ENCODE measurements around the gene TMEM132D.
A peak's percentile ranks its signal among the peaks of the same experiment; 100 is the strongest.
"Not testable (repeated sequence)": the region's sequence is repeated elsewhere in the genome, so short reads cannot be mapped to it uniquely, and the experiment has no call there.

Gene TMEM132D

GRCh38 chr12:129570796-129571400 is 332.9 kb downstream of the TMEM132D start:
- no peak for DNase-seq

DNA sequence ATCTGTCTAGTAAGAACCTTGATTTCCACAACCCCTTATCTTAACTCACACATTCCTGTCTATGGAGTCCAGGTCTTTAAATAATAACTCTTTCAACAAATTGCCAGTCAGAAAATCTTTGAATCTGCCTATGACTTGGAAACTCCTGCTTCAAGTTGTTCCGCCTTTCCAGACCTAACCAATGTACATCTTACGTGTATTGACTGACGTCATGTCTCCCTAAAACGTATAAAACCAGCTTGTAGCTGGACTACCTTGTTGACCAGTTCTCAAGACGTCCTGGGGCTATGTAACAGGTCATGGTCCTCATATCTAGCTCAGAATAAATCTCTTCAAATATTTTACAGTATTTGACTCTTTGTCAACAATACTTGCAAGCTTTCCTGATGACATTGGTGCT is 337.0 kb downstream of the TMEM132D start:
- no peak for DNase-seq

- no peak for DNase-seq
These were observed 339.1 kb downstream of the TMEM132D start for GRCh38 chr12:129564768-129565167.

GRCh38 chr12:129563266-129563665 is 340.6 kb downstream of the TMEM132D start:
- DNase-seq = no peak

DNA sequence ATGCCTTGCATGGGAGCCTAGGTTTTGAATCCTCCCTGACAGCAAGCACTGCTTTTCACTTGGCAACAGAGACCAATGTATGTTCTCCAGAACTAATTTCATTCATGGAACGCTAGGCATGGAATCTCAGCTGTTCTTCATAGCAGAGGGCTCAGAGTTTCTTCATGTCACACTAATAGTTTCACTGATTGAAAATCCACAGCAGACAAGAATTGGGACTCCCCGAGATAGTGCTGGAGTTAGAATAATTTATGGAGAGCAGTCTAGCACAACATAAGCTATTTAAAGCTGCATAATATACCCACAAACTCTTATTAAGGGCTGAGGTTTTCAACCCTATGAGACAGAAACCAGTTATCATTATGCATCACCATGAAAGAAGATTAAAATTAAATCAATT is 342.5 kb downstream of the TMEM132D start:
- DNase-seq = no peak

GRCh38 chr12:129559776-129560175 is 344.0 kb downstream of the TMEM132D start:
- DNase-seq = no peak

GRCh38 chr12:129558036-129558435 is 345.8 kb downstream of the TMEM132D start:
- DNase-seq = no peak

DNA sequence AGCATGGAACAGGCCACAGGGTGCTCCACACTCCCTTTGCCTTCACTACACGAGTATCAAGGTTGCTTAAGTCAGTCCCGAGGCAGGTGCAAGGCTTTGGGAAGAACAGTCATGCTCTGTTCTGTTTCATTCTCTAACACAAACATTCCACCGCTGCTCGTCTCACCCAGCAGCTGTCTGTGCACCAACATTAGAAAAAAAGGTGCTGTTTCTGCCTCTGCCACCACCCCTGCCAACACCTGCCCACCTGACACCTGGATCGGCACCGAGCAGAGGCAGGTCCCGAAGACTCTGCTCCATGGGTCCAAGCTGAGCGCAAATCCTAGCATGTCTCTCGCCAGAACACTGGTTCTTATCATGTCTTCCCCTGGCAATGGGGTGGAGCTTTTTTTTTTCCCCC is 347.7 kb downstream of the TMEM132D start:
- DNase-seq = no peak

GRCh38 chr12:129552996-129553750 is 350.7 kb downstream of the TMEM132D start:
- no peak for DNase-seq

- no peak for DNase-seq
These were observed 352.4 kb downstream of the TMEM132D start for GRCh38 chr12:129551441-129551840.

GRCh38 chr12:129550353-129550752 is 353.5 kb downstream of the TMEM132D start:
- peak; percentile 61 to 86 for DNase-seq

- DNase-seq = no peak
These were observed 354.2 kb downstream of the TMEM132D start for GRCh38 chr12:129549656-129550055.

GRCh38 chr12:129549020-129549419 is 354.8 kb downstream of the TMEM132D start:
- DNase-seq = not testable (repeated sequence)

GRCh38 chr12:129544716-129545115 is 359.1 kb downstream of the TMEM132D start:
- DNase-seq = no peak

GRCh38 chr12:129540954-129541353 is 362.9 kb downstream of the TMEM132D start:
- DNase-seq = no peak

- no peak for DNase-seq
These were observed 363.6 kb downstream of the TMEM132D start for GRCh38 chr12:129540249-129540648.

- not testable (repeated sequence) for DNase-seq
These were observed 365.0 kb downstream of the TMEM132D start for GRCh38 chr12:129538724-129539335.

DNA sequence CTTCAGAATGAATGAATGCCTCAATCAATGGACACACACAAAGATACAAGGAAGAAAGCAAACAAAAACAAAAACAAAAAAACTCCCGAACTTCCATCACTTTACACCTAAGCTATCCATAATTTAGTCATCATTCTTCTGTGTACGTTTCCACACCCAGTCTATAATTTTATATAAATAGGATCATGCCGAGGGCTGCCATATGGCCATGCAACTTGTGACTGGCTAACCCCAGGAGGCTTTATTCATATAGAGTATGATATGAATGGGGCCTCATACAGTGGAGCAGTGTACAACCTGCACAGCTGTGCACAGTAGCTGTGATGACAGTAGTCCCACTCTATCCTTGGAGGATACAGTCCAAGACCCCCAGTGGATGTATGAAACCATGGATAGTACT is 365.7 kb downstream of the TMEM132D start:
- DNase-seq = peak in 1 of 2 experiments; percentile 24

- DNase-seq = no peak
These were observed 368.7 kb downstream of the TMEM132D start for GRCh38 chr12:129534966-129535750.

DNA sequence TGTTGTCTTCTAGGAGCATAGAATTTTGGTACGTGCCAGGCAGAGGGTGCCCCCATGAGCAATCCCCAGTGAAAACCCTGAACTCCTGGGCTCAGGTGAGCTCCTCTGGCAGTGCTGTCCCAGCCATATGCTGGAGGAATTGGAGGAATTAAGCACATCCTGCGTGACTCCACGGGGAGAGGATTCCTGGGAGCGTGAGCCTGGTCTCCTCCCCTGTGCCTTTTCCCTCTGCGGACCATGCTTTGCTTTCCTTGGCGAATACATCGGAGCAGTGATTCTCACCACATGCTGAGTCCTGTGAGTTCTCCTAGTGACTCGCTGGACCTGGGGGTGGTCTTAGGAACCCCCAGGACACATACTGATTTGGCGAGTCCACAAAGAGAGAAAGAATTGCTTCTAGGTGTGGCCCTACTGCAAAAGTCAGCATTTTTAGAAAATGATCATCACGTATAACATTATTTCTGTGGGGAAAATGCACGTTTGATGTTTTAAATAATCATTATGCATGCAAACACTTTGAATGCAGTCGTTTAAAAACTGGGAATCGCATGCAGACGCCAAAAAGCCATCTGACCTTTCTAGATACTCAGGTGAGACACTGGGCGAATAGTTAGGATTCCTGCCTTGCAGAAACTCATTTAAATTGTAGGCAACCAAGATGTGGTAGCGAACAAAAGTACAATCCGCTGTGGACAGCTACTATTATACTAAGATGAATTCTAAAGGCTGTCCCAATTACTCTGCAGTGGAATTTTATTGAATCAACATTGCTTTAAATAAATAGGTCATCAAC is 370.9 kb downstream of the TMEM132D start:
- no peak for DNase-seq

GRCh38 chr12:129532082-129532481 is 371.7 kb downstream of the TMEM132D start:
- no peak for DNase-seq

- peak; percentile 75 to 89 for DNase-seq
These were observed 372.8 kb downstream of the TMEM132D start for GRCh38 chr12:129530984-129531383.
